Neural progenitor cell (in vitro differentiated cells): Measurements from ENCODE around the gene GGT7. TPM values are rescaled to one million over a fixed set of nuclear protein-coding genes. Genes with fewer than 3 reads are reported as not detected.

ENCODE experiments used
- DNase-seq: peaks from one replicate; pipeline ENCODE4 v3.0.0-alpha.2; 2016; ENCODE audit warnings: low spot score
- H2AFZ ChIP-seq: fragments of 200-600 bp; sonication (generic); replicated peaks from 2 replicates; pipeline ENCODE4 v1.6.1; 2016; ENCODE audit warnings: antibody characterized with exemption
- H3F3A ChIP-seq: fragments of 200-600 bp; sonication (generic); 2 replicates; pipeline ENCODE4 v1.6.1; 2016; ENCODE audit warnings: antibody characterized with exemption, low read depth
- H3K27ac ChIP-seq: fragments of 200-600 bp; sonication (generic); 2 replicates; pipeline ENCODE4 v1.5.1; 2016; ENCODE audit warnings: mild to moderate bottlenecking
- H3K27me3 ChIP-seq: fragments of 200-600 bp; sonication (generic); 2 replicates; pipeline ENCODE4 v1.6.1; 2016; ENCODE audit warnings: mild to moderate bottlenecking, moderate library complexity
- H3K36me3 ChIP-seq: fragments of 200-600 bp; sonication (generic); 2 replicates; pipeline ENCODE4 v1.5.1; 2016
- H3K4me1 ChIP-seq: fragments of 200-600 bp; sonication (generic); 2 replicates; pipeline ENCODE4 v1.6.1; 2016; ENCODE audit warnings: mixed run types
- H3K4me2 ChIP-seq: fragments of 200-600 bp; sonication (generic); 2 replicates; pipeline ENCODE4 v1.6.1; 2016
- H3K4me3 ChIP-seq: fragments of 200-600 bp; sonication (generic); 2 replicates; pipeline ENCODE4 v1.5.1; 2016
- H3K79me2 ChIP-seq: fragments of 200-600 bp; sonication (generic); 2 replicates; pipeline ENCODE4 v1.6.1; 2016; ENCODE audit warnings: low read depth
- H3K9ac ChIP-seq: fragments of 200-600 bp; sonication (generic); 2 replicates; pipeline ENCODE4 v1.6.1; 2016
- H3K9me3 ChIP-seq: fragments of 200-600 bp; sonication (generic); 2 replicates; pipeline ENCODE4 v1.5.1; 2016; ENCODE audit warnings: low read depth
- H4K20me1 ChIP-seq: fragments of 200-600 bp; sonication (generic); 2 replicates; pipeline ENCODE4 v1.6.1; 2016; ENCODE audit warnings: low read depth
- H3K27ac Mint-ChIP-seq: 3 replicates; pipeline ENCODE4 v1.8.0; 2021; ENCODE audit warnings: mixed read lengths
- H3K27me3 Mint-ChIP-seq: 2 replicates; pipeline ENCODE4 v1.8.0; 2022; ENCODE audit warnings: low read depth, mild to moderate bottlenecking, inconsistent platforms, moderate library complexity, mixed read lengths; ENCODE audit not compliant: insufficient read depth
- H3K36me3 Mint-ChIP-seq: 3 replicates; pipeline ENCODE4 v1.8.0; 2021; ENCODE audit warnings: mixed read lengths
- H3K4me1 Mint-ChIP-seq: 3 replicates; pipeline ENCODE4 v1.8.0; 2021; ENCODE audit warnings: mixed read lengths
- H3K4me3 Mint-ChIP-seq: 3 replicates; pipeline ENCODE4 v1.8.0; 2021; ENCODE audit warnings: mild to moderate bottlenecking, moderate library complexity, mixed read lengths
- H3K9me3 Mint-ChIP-seq: 3 replicates; pipeline ENCODE4 v1.8.0; 2020; ENCODE audit warnings: mixed read lengths
- CTCF ChIP-seq: fragments of 200-600 bp; sonication (generic); IDR thresholded peaks from 2 replicates; pipeline ENCODE4 v1.5.1; 2017; ENCODE audit warnings: antibody characterized with exemption, mild to moderate bottlenecking
- EZH2 ChIP-seq: fragments of 200-600 bp; sonication (generic); IDR thresholded peaks from 2 replicates; pipeline ENCODE4 v1.6.1; 2017; ENCODE audit warnings: antibody characterized with exemption, mild to moderate bottlenecking, moderate library complexity
- EZH2phosphoT487 ChIP-seq: fragments of 200-600 bp; sonication (generic); IDR thresholded peaks from 2 replicates; pipeline ENCODE4 v1.6.1; 2017; ENCODE audit warnings: antibody characterized with exemption
- total RNA-seq: library from RNA; depleted of rRNA; stranded (reverse); fragments of >200 nt; gene quantifications from 2 replicates; pipeline ENCODE4 v1.2.3, GENCODE V29; 2015; ENCODE audit warnings: low replicate concordance

Gene GGT7
- total RNA-seq, 1 donor from 2014 or later: 9.1 TPM

- Histone ChIP-seq H4K20me1 (peaks cover 5% of the 10 kb centered on the region), H3K79me2 (peaks cover 65% of the 10 kb centered on the region), H2AFZ (no peak overlapping the region), H3K4me1 (no peaks in the 10 kb centered on the region), H3K9ac (no peak overlapping the region), H3F3A (no peaks in the 10 kb centered on the region), H3K27ac (no peak overlapping the region), H3K4me2 (no peak overlapping the region), H3K9me3 (no peaks in the 10 kb centered on the region), H3K27me3 (no peaks in the 10 kb centered on the region), H3K36me3 (no peaks in the 10 kb centered on the region), H3K4me3 (no peak overlapping the region)
- Mint-ChIP-seq H3K9me3 (peaks cover 15% of the 10 kb centered on the region), H3K4me1 (no peaks in the 10 kb centered on the region), H3K36me3 (peaks cover 33% of the 10 kb centered on the region), H3K4me3 (no peak overlapping the region), H3K27ac (no peak overlapping the region), H3K27me3 (peaks cover 2% of the 10 kb centered on the region)
- TF ChIP-seq EZH2phosphoT487 (no peak), EZH2 (no peak), CTCF (no peak)
- no peak for DNase-seq
Measured at GRCh38 chr20:34806255-34806654, 66.4 kb downstream of the GGT7 start.

- no peaks in the 10 kb centered on the region for H3K27me3 ChIP-seq
- H3K4me2 ChIP-seq: no peak overlapping the region
- no peaks in the 10 kb centered on the region for H3K9me3 ChIP-seq
- no peaks in the 10 kb centered on the region for H3K4me1 ChIP-seq
- no peaks in the 10 kb centered on the region for H3F3A ChIP-seq
- no peak overlapping the region for H3K9ac ChIP-seq
- Mint-ChIP-seq H3K27ac (no peak overlapping the region), H3K4me3 (no peak overlapping the region), H3K27me3 (peaks cover 2% of the 10 kb centered on the region), H3K4me1 (no peaks in the 10 kb centered on the region), H3K9me3 (peaks cover 26% of the 10 kb centered on the region), H3K36me3 (peaks cover 33% of the 10 kb centered on the region)
- no peak for DNase-seq
- no peak overlapping the region for H2AFZ ChIP-seq
- TF ChIP-seq CTCF (no peak), EZH2 (no peak), EZH2phosphoT487 (no peak)
- H3K4me3 ChIP-seq: no peak overlapping the region
- H3K27ac ChIP-seq: no peak overlapping the region
- peaks cover 30% of the 10 kb centered on the region for H4K20me1 ChIP-seq
- peaks cover 81% of the 10 kb centered on the region for H3K79me2 ChIP-seq
- H3K36me3 ChIP-seq: no peaks in the 10 kb centered on the region
Measured at GRCh38 chr20:34798871-34799270, 73.8 kb downstream of the GGT7 start.

- H3K79me2 ChIP-seq: peaks cover 81% of the 10 kb centered on the region
- H3K4me1 ChIP-seq: no peaks in the 10 kb centered on the region
- no peak overlapping the region for H3K9ac ChIP-seq
- TF ChIP-seq EZH2phosphoT487 (no peak), CTCF (no peak), EZH2 (no peak)
- H3K9me3 ChIP-seq: no peaks in the 10 kb centered on the region
- H2AFZ ChIP-seq: no peak overlapping the region
- H4K20me1 ChIP-seq: peaks cover 29% of the 10 kb centered on the region
- Mint-ChIP-seq H3K36me3 (peaks cover 30% of the 10 kb centered on the region), H3K9me3 (peaks cover 26% of the 10 kb centered on the region), H3K4me3 (no peak overlapping the region), H3K27ac (no peak overlapping the region), H3K27me3 (peaks cover 2% of the 10 kb centered on the region), H3K4me1 (no peaks in the 10 kb centered on the region)
- H3K4me2 ChIP-seq: no peak overlapping the region
- H3K36me3 ChIP-seq: no peaks in the 10 kb centered on the region
- H3F3A ChIP-seq: no peaks in the 10 kb centered on the region
- H3K27me3 ChIP-seq: no peaks in the 10 kb centered on the region
- no peak overlapping the region for H3K4me3 ChIP-seq
- H3K27ac ChIP-seq: no peak overlapping the region
- no peak for DNase-seq
Measured at GRCh38 chr20:34798328-34798727, 74.3 kb downstream of the GGT7 start.
